HG03575 (cell line): ENCODE results near the gene PAK4.
"Not testable (repeated sequence)": the region's sequence is repeated elsewhere in the genome, so short reads cannot be mapped to it uniquely, and the experiment has no call there.

Experiments
- ATAC-seq: cut with Tn5 transposase; IDR thresholded peaks from one replicate; pipeline ENCODE4 v1.9.1; 2021; ENCODE audit not compliant: unreplicated experiment, insufficient number of reproducible peaks, low FRiP score; ENCODE audit errors: extremely low read depth

The PAK4 gene

DNA sequence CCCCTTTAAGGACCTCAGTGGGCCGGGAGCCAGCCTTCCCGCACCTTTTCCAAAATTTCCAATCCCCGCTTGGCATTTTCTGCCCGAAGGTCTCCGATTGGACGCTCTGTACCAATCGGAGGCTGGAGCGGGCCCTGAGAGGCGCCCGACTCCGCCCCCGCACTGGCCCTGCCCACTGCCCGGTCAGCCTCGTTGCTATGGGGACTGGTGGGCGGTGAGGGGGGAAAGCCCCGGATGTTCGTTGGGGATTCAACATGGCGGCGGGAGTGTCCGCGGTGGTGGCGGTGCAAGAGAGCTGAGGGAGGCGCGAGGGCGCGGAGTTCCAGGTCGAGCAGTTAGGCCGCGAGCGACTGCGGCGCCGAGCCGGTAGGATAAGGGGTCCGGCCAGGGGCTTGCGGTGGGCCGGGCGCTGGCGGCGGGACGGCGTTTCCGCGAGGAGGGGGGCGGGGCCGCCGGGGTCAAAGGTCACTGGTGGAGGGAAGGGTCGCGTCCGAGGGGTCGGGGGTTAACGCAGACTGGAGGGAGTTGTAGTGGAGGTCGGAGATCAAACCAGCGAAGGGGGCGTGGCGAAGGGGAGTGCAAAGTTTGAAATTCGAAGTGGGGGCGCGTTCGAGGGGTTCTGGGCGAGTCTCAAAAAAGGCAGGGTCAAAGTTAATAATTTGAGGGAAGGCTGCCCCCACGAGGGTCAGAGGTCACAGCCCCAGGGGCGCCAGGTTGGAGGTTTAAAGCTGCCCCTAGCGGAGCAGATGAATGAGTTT lies at the start of gene PAK4:
TSS of gene PAK4 (plus strand) at position 233 of the 758 bp plus-strand sequence. CDS start 43,768 bp downstream, outside the sequence.
- ATAC-seq, result no peak

DNA sequence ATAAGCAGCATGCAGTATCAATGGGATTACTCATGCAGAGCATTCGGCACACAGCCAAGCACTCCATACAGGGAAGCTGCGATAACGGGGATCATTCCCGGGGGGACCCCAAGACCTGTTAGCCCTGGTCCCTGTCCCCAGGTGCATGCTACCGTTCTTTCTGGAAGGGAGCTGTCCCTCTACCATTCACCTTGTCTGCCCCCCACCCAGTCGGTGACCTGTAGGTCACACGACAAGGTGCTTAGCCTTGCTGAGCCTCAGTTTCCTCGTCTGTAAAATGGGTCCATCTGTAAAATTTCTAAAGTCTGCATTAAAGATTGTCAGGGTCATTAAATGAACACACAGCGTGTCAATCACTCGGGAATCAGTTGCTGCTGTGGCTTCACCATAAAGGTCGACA lies 48.3 kb upstream of the PAK4 start:
- no peak for ATAC-seq

DNA sequence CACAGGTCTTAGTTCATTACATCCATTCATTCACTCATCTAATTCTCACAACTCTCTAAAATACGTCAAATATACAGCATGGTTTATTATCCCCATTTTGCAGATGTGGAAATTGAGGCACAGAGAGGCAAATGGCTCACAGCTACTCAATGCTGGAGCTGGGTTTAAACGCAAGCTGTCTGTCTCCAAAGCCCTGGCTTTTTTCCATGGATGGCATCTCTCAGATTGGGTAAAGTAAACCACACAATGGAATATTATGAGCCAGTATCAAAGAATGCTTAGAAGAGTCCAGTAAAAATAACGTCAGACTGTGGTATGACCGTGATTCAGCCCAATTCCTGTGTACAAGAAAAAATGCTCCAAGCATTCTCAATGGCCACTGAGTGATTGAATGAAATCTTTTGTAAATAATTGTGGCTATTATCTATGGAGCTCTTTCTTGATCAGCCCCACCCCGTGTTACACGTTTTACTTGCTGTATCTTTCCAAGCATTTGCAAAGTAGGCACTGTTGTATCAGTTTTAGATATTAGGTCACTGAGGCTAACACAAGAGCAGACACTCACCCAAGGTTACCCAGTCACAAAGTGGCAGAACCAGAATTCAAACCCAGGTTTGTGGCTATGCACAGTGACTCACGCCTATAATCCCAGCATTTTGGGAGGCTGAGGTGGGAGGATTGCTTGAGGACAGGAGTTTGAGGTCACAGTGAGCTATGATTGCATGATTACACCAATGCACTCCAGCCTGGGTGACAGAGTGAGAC lies 47.0 kb upstream of the PAK4 start:
- ATAC-seq, result no peak

DNA sequence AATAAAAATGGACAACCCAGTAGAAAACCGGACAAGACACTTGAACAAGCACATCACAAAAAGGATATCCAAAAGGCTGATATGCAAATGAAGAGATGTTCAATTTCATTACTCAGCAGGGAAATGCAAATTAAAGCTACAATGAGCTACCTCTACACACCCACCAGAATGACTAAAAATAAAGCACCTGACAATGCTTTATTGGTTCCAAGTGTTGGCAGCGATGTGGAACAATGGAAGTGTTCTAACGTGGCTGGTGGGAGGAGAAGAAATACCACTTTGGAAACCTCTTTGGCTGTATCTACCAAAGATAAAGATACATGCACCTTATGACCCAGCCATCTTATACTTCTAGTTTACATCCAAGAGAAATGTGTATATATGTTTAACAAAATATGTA lies 45.2 kb upstream of the PAK4 start:
- ATAC-seq, result no peak

DNA sequence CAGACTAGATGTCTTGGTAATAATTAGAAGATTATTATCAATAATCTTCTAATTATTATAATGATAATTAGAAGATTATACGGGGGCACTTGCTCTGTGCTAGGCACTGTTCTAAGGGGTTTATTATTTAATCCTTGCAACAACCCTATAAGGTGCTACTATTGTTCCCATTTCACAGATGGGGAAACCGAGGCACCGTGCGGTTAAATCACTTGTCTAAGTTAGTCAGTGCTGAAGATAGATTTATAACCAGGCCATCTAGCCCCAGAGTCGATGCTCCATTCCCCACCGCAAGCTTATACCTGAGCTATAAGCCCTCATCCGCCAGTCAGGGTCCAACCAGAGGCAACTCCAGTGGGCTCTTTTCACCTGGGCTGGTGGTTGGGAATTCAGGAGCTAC lies 43.4 kb upstream of the PAK4 start:
- no peak for ATAC-seq

DNA sequence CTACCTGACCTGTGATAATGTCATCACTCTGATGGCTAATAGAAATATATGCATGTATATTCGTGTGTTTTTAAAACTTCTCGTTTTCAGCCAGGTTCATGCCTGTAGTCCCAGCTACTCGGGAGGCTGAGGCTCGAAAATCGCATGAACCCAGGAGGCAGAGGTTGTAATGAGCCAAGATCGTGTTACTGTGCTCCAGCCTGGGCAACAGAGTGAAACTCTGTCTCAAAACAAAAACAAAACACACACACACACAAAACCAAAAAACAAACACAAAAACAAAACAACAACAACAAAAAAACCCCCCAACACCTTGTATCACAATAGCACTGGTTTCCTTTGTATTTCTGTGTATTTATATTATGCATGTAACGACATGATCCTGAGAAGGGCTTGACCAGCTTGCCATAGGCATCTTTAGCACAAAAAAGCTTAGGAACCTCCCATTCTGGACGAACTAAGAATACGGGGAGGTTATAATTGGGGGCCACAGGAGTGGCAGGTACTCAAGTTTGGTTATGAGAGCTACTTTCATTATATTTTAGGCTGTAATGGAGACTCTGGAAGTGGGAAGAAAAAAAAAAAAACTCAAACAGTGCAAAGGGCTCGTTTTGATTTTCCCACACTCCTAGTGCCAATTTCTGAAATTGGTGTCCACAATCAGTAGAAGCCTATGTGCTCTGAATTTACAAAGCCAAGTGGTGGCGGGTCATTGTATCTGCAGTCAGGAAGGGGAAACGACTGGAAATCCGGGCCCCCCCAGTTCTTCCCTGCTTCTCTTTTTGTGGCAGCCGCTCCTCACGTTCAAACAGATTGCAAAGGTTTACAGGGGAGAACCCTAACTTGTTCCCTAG lies 42.6 kb upstream of the PAK4 start:
- no peak for ATAC-seq

DNA sequence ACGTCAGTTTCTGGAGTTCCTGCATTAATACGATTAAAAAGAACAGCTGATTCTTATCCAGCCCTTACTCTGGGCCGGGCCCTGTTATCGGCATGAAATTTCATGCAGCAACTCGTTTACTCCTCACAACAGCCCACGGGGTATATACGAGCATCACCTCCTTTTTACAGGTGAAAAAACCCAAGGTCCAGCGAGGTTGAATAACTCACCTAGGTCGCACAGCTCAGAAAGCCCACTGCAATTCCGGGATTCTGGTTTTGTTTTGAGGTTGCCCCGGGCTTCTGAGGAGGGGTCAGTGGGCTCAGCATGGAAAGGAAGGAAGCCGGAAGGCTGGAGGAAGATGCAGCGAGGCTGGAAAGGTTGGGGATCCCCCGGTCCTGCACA lies 42.0 kb upstream of the PAK4 start:
- ATAC-seq, result no peak

DNA sequence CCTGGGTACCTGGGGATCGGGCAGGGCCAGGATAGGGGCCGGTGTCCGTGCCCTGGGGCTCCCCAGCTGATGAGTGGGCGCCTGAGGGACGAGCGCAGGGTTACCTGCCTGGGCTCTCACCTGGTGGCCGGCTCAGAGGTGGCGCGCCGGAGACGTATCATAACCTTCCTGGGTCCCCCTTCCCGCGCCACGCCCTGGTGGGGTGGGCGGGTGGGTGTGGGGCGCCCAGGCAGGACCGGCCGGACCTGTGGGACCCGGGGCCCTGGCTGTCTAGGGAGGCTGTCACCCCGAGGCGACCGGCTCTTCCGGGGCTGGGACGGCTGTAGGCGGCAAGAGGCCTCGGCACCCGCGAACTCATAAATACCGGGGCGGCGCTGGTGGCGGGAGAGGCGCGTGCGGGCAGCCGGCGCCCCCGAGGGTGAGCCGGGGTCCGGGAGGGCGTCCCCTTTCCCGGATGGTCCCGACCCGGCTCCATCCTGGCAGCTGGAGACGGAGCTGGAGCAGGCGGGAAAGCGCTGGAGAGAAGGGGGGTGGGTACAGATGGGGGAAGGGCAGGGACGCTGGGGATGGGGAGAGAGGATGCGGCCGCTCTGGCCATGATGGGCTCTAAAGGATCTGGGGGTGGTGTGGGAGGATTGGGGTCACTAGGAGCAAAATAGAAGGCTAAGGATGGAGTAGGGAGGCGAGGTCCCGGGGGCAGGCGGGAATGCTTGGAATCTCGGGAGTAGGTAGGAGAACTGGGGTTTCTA lies 41.4 kb upstream of the PAK4 start, which contains the start of gene ACP7:
TSS of gene ACP7 (plus strand) at position 386 of the 749 bp plus-strand sequence. CDS start 902 bp downstream, outside the sequence.
- ATAC-seq, result no peak

DNA sequence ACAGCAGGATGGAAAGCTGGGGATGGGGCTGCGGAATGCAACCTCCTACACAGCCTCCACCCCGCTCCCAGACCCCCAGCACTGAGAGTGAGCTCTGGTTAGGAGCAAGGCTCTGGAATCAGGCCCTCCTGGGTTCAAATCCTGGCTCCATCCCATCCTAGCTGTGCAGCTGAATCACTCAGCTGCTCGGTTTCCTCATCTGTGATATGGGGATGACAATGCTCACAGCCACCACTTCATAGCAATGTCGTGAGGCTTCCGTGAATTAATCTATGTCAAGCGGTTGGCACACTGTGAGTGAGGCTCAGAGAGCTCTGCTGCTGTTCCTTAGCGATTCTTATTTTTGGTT lies 40.9 kb upstream of the PAK4 start:
- no peak for ATAC-seq

DNA sequence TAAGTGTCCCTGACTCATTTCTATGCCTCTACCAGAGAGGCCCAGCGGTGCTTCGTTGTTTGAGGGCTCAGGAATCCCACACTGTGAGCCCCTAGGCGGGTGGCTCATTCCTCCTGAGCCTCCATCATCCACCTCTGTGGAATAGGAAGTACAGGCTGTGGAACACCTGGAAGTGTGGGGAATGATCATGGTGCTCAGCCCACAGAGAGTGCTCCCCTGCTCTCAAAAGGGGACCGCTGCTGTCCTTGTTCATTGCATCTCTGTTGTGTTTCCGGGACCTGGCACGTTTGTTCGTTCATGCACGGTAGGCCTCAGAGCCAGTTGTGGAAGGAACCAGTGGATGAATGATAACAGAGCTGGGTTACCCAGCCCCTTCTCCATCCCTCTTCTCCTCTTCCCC lies 40.2 kb upstream of the PAK4 start:
- no peak for ATAC-seq

DNA sequence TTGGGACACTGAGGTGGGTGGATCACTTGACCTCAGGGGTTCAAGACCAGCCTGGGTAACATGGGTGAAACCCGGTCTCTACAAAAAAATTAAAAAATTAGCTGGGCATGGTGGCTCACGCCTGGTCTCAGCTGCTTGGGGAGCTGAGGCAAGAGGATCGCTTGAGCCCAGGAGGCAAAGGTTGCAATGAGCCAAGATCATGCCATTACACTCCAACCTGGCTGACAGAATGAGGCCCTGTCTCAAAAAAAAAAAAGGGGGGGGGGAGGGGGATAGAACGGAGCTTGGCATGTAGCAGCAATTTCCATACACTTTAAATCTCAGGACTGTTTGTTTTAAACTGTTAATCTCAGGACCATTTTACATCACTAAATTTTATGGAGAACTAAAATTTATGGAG lies 39.2 kb upstream of the PAK4 start:
- ATAC-seq, result no peak

DNA sequence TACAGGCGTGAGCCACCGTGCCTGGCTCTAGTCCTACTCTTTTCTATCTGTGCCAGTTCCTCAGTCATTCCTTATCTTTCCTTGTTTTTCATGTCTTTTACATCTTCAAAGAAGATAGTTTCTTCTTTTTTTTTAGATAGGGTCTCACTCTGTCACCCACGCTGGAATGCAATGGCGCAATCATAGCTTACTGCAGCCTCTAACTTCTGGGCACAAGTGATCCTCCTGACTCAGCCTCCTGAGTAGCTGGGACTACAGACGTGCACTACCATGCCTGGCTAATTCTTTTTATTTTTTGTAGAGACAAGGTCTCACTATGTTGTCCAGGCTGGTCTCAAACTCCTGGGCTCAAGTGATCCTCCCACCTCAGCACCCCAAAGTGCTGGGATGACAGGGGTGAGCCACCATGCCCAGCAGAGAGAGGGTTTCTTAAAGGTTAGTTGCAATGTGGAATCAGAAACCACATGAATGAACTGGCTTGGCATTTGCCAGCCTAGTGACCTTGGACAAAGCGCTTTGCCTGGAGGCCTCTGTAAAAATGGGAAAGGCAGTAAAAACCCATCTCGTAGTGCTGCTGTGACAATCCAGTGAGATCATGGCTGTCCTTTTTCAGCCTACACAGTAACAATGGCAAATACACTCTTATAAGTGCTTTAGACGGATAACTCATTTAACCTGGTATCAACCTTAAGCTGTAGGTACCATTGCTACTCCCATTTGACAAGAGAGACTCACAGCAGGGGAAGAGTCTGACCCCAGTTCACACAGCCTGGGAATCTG lies 37.5 kb upstream of the PAK4 start:
- no peak for ATAC-seq

DNA sequence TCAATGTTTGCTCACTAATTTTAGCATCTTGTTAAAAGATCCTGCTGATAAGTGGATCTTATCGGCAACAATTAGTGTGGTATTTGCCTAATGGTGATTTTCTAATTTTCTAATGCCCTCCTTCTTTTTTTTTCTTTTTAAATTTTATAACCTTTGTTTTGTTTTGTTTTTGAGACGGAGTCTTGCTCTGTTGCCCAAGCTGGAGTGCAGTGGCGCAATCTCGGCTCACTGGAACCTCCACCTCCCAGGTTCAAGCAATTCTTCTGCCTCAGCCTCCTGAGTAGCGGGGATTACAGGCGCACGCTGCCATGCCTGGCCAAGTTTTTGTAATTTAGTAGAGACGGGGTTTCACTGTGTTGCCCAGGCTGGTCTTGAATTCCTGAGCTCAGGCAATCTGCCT lies 35.6 kb upstream of the PAK4 start:
- ATAC-seq, result not testable (repeated sequence)

DNA sequence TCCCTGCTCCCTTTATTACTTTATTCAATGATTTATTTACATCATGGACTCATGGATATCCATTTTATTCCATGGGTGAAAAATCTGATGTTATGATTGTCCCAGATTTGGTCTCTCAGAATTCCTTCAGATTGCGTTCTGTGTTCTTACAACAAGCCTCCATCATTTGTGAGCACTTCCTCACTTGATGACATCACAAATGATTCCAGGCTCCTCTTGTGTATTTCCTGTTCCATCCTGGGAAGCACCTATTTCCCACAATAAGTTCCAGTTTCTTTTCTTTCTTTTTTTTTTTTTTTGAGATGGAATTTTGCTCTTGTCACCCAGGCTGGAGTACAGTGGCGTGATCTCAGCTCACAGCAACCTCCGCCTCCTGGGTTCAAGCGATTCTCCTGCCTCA lies 34.7 kb upstream of the PAK4 start:
- no peak for ATAC-seq

DNA sequence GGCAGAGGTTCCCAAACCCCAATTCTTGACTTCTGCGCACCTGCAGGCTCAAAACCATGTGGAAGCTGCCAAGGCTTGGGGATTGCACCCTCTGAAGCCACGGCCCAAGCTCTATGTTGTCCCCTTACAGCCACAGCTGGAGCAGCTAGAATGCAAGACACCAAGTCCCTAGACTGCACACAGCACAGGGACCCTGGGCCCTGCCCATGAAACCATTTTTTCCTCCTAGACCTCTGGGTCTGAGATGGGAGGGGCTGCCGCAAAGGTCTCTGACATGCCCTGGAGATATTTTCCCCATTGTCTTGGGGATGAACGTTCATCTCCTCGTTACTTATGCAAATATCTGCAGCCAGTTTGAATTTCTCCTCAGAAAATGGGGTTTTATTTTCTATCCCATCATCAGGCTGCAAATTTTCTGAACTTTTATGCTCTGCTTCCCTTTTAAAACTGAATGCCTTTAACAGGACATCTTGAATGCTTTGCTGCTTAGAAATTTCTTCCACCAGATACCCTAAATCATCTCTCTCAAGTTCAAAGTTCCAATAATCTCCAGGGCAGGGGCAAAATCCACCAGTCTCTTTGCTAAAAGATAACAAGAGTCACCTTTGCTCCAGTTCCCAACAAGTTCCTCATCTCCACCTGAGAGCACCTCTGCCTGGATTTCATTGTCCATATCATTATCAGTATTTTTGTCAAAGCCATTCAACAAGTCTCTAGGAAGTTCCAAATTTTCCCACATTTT lies 29.6 kb upstream of the PAK4 start:
- not testable (repeated sequence) for ATAC-seq

DNA sequence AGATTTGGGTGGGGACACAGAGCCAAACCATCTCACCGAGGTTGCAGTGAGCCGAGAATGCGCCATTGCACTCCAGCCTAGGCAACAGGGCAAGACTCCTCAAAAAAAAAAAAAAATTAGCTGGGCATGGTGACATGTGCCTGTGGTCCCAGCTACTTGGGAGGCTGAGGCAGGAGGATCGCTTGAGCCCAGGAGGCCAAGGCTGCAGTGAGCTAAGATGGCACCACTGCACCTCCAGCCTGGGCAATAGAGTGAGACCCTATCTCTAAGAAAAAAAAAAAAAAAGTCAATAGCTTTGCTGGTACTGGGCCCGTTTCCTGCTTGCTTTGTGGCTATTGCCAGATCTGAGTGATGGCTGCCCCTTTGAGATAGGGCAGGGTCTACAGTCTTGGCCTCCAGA lies 28.3 kb upstream of the PAK4 start:
- no peak for ATAC-seq

DNA sequence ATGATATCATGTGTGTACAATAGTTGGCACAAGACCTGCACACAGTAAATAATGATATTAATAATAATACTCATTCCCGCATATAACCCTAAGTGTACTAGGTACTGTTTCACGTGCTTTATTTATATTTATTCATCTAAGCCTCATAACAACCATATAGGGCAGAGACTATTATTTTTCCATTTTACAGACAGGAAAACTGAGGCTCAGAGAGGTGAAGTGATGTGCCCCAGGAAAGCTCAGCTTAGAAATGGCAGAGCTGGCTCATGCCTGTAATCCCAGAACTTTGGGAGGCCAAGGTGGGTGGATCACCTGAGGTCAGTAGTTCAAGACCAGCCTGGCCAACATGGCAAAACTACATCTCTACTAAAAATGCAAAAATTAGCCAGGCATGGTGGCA lies 27.9 kb upstream of the PAK4 start:
- no peak for ATAC-seq
